Measurements from ENCODE around the gene PXMP2.

The PXMP2 gene

GRCh38 chr12:132687211-132688164, at the start of gene PXMP2, which contains the start of gene POLE:
Gene PXMP2, plus strand, starts transcription at chr12:132687587. Its CDS starts 84 bp downstream, at chr12:132687671.
Gene POLE, minus strand, starts transcription at chr12:132687342. Its CDS starts 27 bp downstream, at chr12:132687315.
- Histone ChIP-seq H3K9ac (peak within 1 kb of the TSS; percentile 99), H3K4me2 (peak within 1 kb of the TSS; percentile 92), H3K27ac (peak within 1 kb of the TSS; percentile 97), H3K4me1 (peaks cover 42% of the 10 kb centered on the region), H3K36me3 (peaks cover 39% of the 10 kb centered on the region), H3K27me3 (no peaks in the 10 kb centered on the region), H4K20me1 (peaks cover 36% of the 10 kb centered on the region), H3K4me3 (peak within 1 kb of the TSS; percentile 99), H3K9me3 (peaks cover 4% of the 10 kb centered on the region; the same call in 1 of the 2 replicates)
- no peak for TF ChIP-seq Cebpa-rat (IDR thresholded peaks at IDR 0.05)

- Histone ChIP-seq H3K27me3 (no peaks in the 10 kb centered on the region), H3K9me3 (no peaks in the 10 kb centered on the region), H3K36me3 (peaks cover 100% of the 10 kb centered on the region), H3K4me3 (no peak overlapping the region), H3K9ac (0 out of 2 replicates have a peak overlapping the region, but pooled peaks have one; percentile 43), H3K27ac (no peak overlapping the region), H3K4me1 (peaks cover 45% of the 10 kb centered on the region), H4K20me1 (peaks cover 78% of the 10 kb centered on the region), H3K4me2 (peak overlapping the region; percentile 58)
- no peak for TF ChIP-seq Cebpa-rat (IDR thresholded peaks at IDR 0.05)
These were observed 49.6 kb upstream of the PXMP2 start for GRCh38 chr12:132637811-132638210.

GRCh38 chr12:132638541-132639408, 48.6 kb upstream of the PXMP2 start:
- H3K4me2 ChIP-seq = no peak overlapping the region
- H3K4me1 ChIP-seq = peaks cover 45% of the 10 kb centered on the region
- no peak overlapping the region for H3K4me3 ChIP-seq
- no peak overlapping the region for H3K9ac ChIP-seq
- TF ChIP-seq Cebpa-rat (IDR thresholded peaks at IDR 0.05) = no peak
- H3K27me3 ChIP-seq = no peaks in the 10 kb centered on the region
- peaks cover 71% of the 10 kb centered on the region for H4K20me1 ChIP-seq
- H3K36me3 ChIP-seq = peaks cover 100% of the 10 kb centered on the region
- H3K9me3 ChIP-seq = no peaks in the 10 kb centered on the region
- no peak overlapping the region for H3K27ac ChIP-seq

- no peak for TF ChIP-seq Cebpa-rat (IDR thresholded peaks at IDR 0.05)
- H3K36me3 ChIP-seq = peaks cover 96% of the 10 kb centered on the region
These were observed 47.3 kb upstream of the PXMP2 start for GRCh38 chr12:132639956-132640520.

GRCh38 chr12:132640936-132641335, 46.5 kb upstream of the PXMP2 start:
- Histone ChIP-seq H3K36me3 (peaks cover 96% of the 10 kb centered on the region), H3K27me3 (no peaks in the 10 kb centered on the region), H3K9ac (no peak overlapping the region; the same call in 1 of the 2 replicates), H3K9me3 (no peaks in the 10 kb centered on the region), H4K20me1 (peaks cover 57% of the 10 kb centered on the region), H3K4me3 (no peak overlapping the region), H3K27ac (0 out of 2 replicates have a peak overlapping the region, but pooled peaks have one; percentile 41), H3K4me1 (peaks cover 36% of the 10 kb centered on the region), H3K4me2 (no peak overlapping the region)
- no peak for TF ChIP-seq Cebpa-rat (IDR thresholded peaks at IDR 0.05)

More at GRCh38 chr12:132639956-132640520, 47.3 kb upstream of the PXMP2 start:
- Histone ChIP-seq H4K20me1 (peaks cover 65% of the 10 kb centered on the region), H3K9ac (no peak overlapping the region), H3K4me3 (no peak overlapping the region), H3K4me2 (no peak overlapping the region), H3K27ac (peak overlapping the region; percentile 41; the same call in 1 of the 2 replicates), H3K9me3 (no peaks in the 10 kb centered on the region), H3K4me1 (peaks cover 45% of the 10 kb centered on the region), H3K27me3 (no peaks in the 10 kb centered on the region)

GRCh38 chr12:132641811-132642650, 45.4 kb upstream of the PXMP2 start:
- TF ChIP-seq Cebpa-rat (IDR thresholded peaks at IDR 0.05) = no peak
- H3K36me3 ChIP-seq = peaks cover 96% of the 10 kb centered on the region

GRCh38 chr12:132642846-132643835, 44.2 kb upstream of the PXMP2 start:
- no peak for TF ChIP-seq Cebpa-rat (IDR thresholded peaks at IDR 0.05)
- Histone ChIP-seq H4K20me1 (peaks cover 35% of the 10 kb centered on the region), H3K9ac (no peak overlapping the region), H3K27ac (no peak overlapping the region), H3K9me3 (no peaks in the 10 kb centered on the region), H3K36me3 (peaks cover 96% of the 10 kb centered on the region), H3K27me3 (no peaks in the 10 kb centered on the region), H3K4me2 (no peak overlapping the region), H3K4me1 (peaks cover 14% of the 10 kb centered on the region; the same call in 1 of the 2 replicates), H3K4me3 (no peak overlapping the region)

More at GRCh38 chr12:132641811-132642650, 45.4 kb upstream of the PXMP2 start:
- Histone ChIP-seq H3K4me2 (no peak overlapping the region), H3K9ac (0 out of 2 replicates have a peak overlapping the region, but pooled peaks have one; percentile 16), H3K27ac (no peak overlapping the region), H3K27me3 (no peaks in the 10 kb centered on the region), H3K4me3 (no peak overlapping the region), H3K9me3 (no peaks in the 10 kb centered on the region), H4K20me1 (peaks cover 46% of the 10 kb centered on the region), H3K4me1 (peaks cover 25% of the 10 kb centered on the region)
